Fibroblast of lung (primary cell): ENCODE data around the gene RPUSD3.

Experiments
- EZH2 ChIP-seq: IDR thresholded peaks from 2 replicates; pipeline ENCODE4 v1.5.1; 2012; ENCODE audit warnings: low read length, control low read depth, mild to moderate bottlenecking; ENCODE audit errors: missing control alignments
- TF ChIP-seq, protein P1 (sequence below), 2 donors: IDR thresholded peaks in 1 of 2; conservative IDR thresholded peaks in 1 of 2; 1 replicate in 1 of 2; 2 replicates in 1 of 2; pipeline ENCODE4 v1.5.1; 2011 to 2012; ENCODE audit warnings: low read length in 2 of 2, control low read depth in 1 of 2, inconsistent platforms in 1 of 2, low read depth in 1 of 2, mild to moderate bottlenecking in 1 of 2

DNA sequence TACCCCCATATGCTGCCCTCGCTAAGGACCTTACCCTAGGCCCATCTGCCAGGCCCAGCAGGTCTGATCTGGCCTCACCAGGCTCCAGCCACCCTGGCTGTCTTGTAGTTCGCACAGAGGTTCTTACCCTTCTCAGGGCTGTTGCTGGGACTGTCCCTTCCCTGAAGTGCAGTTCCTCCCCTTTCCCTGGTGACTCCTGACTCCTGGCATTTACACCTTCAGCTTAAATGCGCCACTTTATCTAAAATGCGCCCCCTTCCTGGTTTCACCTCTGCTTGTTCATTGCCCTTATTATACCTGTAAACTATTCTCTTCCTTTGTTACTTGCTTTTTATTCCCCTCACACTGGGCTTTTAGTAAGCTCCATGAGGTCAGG lies 34.6 kb downstream of the RPUSD3 start:
- TF ChIP-seq, protein P1, sequence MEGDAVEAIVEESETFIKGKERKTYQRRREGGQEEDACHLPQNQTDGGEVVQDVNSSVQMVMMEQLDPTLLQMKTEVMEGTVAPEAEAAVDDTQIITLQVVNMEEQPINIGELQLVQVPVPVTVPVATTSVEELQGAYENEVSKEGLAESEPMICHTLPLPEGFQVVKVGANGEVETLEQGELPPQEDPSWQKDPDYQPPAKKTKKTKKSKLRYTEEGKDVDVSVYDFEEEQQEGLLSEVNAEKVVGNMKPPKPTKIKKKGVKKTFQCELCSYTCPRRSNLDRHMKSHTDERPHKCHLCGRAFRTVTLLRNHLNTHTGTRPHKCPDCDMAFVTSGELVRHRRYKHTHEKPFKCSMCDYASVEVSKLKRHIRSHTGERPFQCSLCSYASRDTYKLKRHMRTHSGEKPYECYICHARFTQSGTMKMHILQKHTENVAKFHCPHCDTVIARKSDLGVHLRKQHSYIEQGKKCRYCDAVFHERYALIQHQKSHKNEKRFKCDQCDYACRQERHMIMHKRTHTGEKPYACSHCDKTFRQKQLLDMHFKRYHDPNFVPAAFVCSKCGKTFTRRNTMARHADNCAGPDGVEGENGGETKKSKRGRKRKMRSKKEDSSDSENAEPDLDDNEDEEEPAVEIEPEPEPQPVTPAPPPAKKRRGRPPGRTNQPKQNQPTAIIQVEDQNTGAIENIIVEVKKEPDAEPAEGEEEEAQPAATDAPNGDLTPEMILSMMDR (conservative IDR thresholded peaks at IDR 0.05 in 1 of 2, IDR thresholded peaks at IDR 0.05 in 1 of 2; ENCODE audit: low read depth in 1 of 2, low read length in 2 of 2): no peak
- TF ChIP-seq EZH2: no peak
